NOMO-1 treated with DMSO at 0.1 percent for 48 hours (cell line): ENCODE data around the gene ENKUR.
"Not testable (repeated sequence)": the region's sequence is repeated elsewhere in the genome, so short reads cannot be mapped to it uniquely, and the experiment has no call there.

ENCODE experiments used
- DNase-seq: peaks from one replicate; lab custom pipeline; 2025; ENCODE audit not compliant: unreplicated experiment; lab: John Stamatoyannopoulos, UW

ENKUR gene

GRCh38 chr10:25023278-25023677 is 7.3 kb upstream of the ENKUR start:
- no peak for DNase-seq

- no peak for DNase-seq
Measured at GRCh38 chr10:25018703-25019102, 2.7 kb upstream of the ENKUR start.

- no peak for DNase-seq
Measured at GRCh38 chr10:25017661-25018060, 1.7 kb upstream of the ENKUR start.

GRCh38 chr10:25017154-25017590 is 1.2 kb upstream of the ENKUR start:
- no peak for DNase-seq

GRCh38 chr10:25016376-25017153 is 607 bp upstream of the ENKUR start, which contains the start of gene THNSL1:
Gene THNSL1 (plus strand): TSS chr10:25016612. CDS start chr10:25023224, 6,612 bp downstream.
- DNase-seq, result peak; percentile 99

- DNase-seq, result no peak
Measured at GRCh38 chr10:25014579-25014978, 1.4 kb downstream of the ENKUR start.

- DNase-seq, result not testable (repeated sequence)
Measured at GRCh38 chr10:25011591-25011990, 4.4 kb downstream of the ENKUR start.

GRCh38 chr10:24998044-24998443 is 17.9 kb downstream of the ENKUR start:
- no peak for DNase-seq

GRCh38 chr10:24995072-24995471 is 20.9 kb downstream of the ENKUR start:
- DNase-seq, result no peak

- DNase-seq, result no peak
Measured at GRCh38 chr10:24993237-24993958, 22.6 kb downstream of the ENKUR start.

GRCh38 chr10:24992512-24993133 is 23.3 kb downstream of the ENKUR start:
- DNase-seq, result no peak

- DNase-seq, result no peak
Measured at GRCh38 chr10:24991298-24991697, 24.7 kb downstream of the ENKUR start.

GRCh38 chr10:24989867-24990266 is 26.1 kb downstream of the ENKUR start:
- no peak for DNase-seq

- no peak for DNase-seq
Measured at GRCh38 chr10:24988831-24989640, 26.9 kb downstream of the ENKUR start.

GRCh38 chr10:24984906-24985305 is 31.1 kb downstream of the ENKUR start:
- no peak for DNase-seq

- DNase-seq, result no peak
Measured at GRCh38 chr10:24983946-24984345, 32.0 kb downstream of the ENKUR start.

- no peak for DNase-seq
Measured at GRCh38 chr10:24983130-24983529, 32.8 kb downstream of the ENKUR start.

GRCh38 chr10:24982319-24983112 is 33.4 kb downstream of the ENKUR start:
- DNase-seq, result no peak

- no peak for DNase-seq
Measured at GRCh38 chr10:24981161-24981710, 34.7 kb downstream of the ENKUR start.

- DNase-seq, result no peak
Measured at GRCh38 chr10:24979685-24980084, 36.3 kb downstream of the ENKUR start.
